HepG2 (cell line): Measurements from ENCODE around the gene GRPEL2. TPM values are rescaled to one million over a fixed set of nuclear protein-coding genes. Genes with fewer than 3 reads are reported as not detected.
A peak's percentile ranks its signal among the peaks of the same experiment; 100 is the strongest.

Experiments
- ARID5B ChIP-seq: IDR thresholded peaks from 2 replicates; pipeline ENCODE4 v1.4.0; 2020; ENCODE audit warnings: mild to moderate bottlenecking, missing genetic modification reagents
- CEBPB ChIP-seq: IDR thresholded peaks from 2 replicates; pipeline ENCODE4 v1.6.1; 2011; ENCODE audit warnings: low read depth, low read length, improper control_type of control experiment, borderline replicate concordance
- GTF3A ChIP-seq: sonication (generic); formaldehyde crosslinking; conservative IDR thresholded peaks from 2 replicates; pipeline ENCODE4 v1.4.0; 2020; ENCODE audit warnings: mild to moderate bottlenecking, missing genetic modification reagents
- HBP1 ChIP-seq: IDR thresholded peaks from 2 replicates; pipeline ENCODE4 v1.6.1; 2016; ENCODE audit warnings: low read depth, control low read depth
- HES4 ChIP-seq: sonication (generic); formaldehyde crosslinking; IDR thresholded peaks from 2 replicates; pipeline ENCODE4 v1.9.0; 2021; ENCODE audit warnings: mild to moderate bottlenecking, missing genetic modification reagents, borderline replicate concordance
- KDM4B ChIP-seq: sonication (generic); formaldehyde crosslinking; IDR thresholded peaks from 2 replicates; pipeline ENCODE4 v1.4.0; 2020; ENCODE audit warnings: missing genetic modification reagents
- MAX ChIP-seq: IDR thresholded peaks from 2 replicates; pipeline ENCODE4 v1.6.1; 2012; ENCODE audit warnings: inconsistent platforms
- MBNL3 ChIP-seq: fragments of 250-450 bp; sonication (Bioruptor Pico); conservative IDR thresholded peaks from 2 replicates; pipeline ENCODE4 v1.8.0; 2022; ENCODE audit warnings: mild to moderate bottlenecking, inconsistent platforms
- NFKBIZ ChIP-seq: IDR thresholded peaks from 2 replicates; pipeline ENCODE4 v1.6.1; 2018; ENCODE audit warnings: missing genetic modification reagents, missing compliant biosample characterization
- SALL1 ChIP-seq: sonication (generic); formaldehyde crosslinking; IDR thresholded peaks from 2 replicates; pipeline ENCODE4 v1.8.0; 2022; ENCODE audit warnings: mild to moderate bottlenecking, missing genetic modification reagents
- SSRP1 ChIP-seq: IDR thresholded peaks from 2 replicates; pipeline ENCODE4 v1.6.1; 2016; ENCODE audit warnings: control low read depth
- THAP7 ChIP-seq: sonication (generic); formaldehyde crosslinking; IDR thresholded peaks from 2 replicates; pipeline ENCODE4 v1.8.1; 2023; ENCODE audit warnings: mild to moderate bottlenecking, missing genetic modification reagents
- ZKSCAN5 ChIP-seq: sonication (generic); formaldehyde crosslinking; IDR thresholded peaks from 2 replicates; pipeline ENCODE4 v1.5.1; 2020; ENCODE audit warnings: mild to moderate bottlenecking, missing genetic modification reagents
- ZNF264 ChIP-seq: sonication (generic); formaldehyde crosslinking; IDR thresholded peaks from 2 replicates; pipeline ENCODE4 v1.4.0; 2020; ENCODE audit warnings: missing genetic modification reagents
- ZNF317 ChIP-seq: sonication (generic); formaldehyde crosslinking; IDR thresholded peaks from 2 replicates; pipeline ENCODE4 v1.5.0; 2020; ENCODE audit warnings: mild to moderate bottlenecking, missing genetic modification reagents
- ZNF430 ChIP-seq: sonication (generic); formaldehyde crosslinking; IDR thresholded peaks from 2 replicates; pipeline ENCODE4 v1.9.0; 2021; ENCODE audit warnings: mild to moderate bottlenecking, missing genetic modification reagents
- ZNF44 ChIP-seq: sonication (generic); formaldehyde crosslinking; IDR thresholded peaks from 2 replicates; pipeline ENCODE4 v1.5.1; 2020; ENCODE audit warnings: mild to moderate bottlenecking, missing genetic modification reagents
- ZNF451 ChIP-seq: sonication (generic); formaldehyde crosslinking; IDR thresholded peaks from 2 replicates; pipeline ENCODE4 v1.5.0; 2020; ENCODE audit warnings: mild to moderate bottlenecking, missing genetic modification reagents
- ZNF496 ChIP-seq: sonication (generic); formaldehyde crosslinking; IDR thresholded peaks from 2 replicates; pipeline ENCODE4 v1.8.1; 2023; ENCODE audit warnings: mild to moderate bottlenecking, moderate library complexity, missing genetic modification reagents; ENCODE audit not compliant: insufficient replicate concordance
- ZNF720 ChIP-seq: sonication (generic); formaldehyde crosslinking; IDR thresholded peaks from 2 replicates; pipeline ENCODE4 v1.4.0; 2020; ENCODE audit warnings: missing genetic modification reagents
- ZSCAN20 ChIP-seq: sonication (generic); formaldehyde crosslinking; IDR thresholded peaks from 2 replicates; pipeline ENCODE4 v1.4.0; 2020; ENCODE audit warnings: missing genetic modification reagents, mild to moderate bottlenecking, borderline replicate concordance
- polyA plus RNA-seq, 8 experiments: library from polyadenylated mRNA; depleted of rRNA in 3 of 8; stranded (reverse) in 7 of 8; unstranded in 1 of 8; fragments of >200 nt; fragmentation: Illumina TruSeq in 4 of 8; extraction: Trizol in 4 of 8; gene quantifications; 2 replicates each; pipeline versions ENCODE4 v1.2.1 to v1.2.3, GENCODE V29; 2011 to 2016; ENCODE audit warnings: low read depth in 4 of 8, missing spikeins in 1 of 8, mixed read lengths in 1 of 8; ENCODE audit not compliant: insufficient read depth in 1 of 8
- total RNA-seq, 5 experiments: library from RNA; depleted of rRNA; stranded (reverse); fragments of >200 nt; fragmentation: Illumina TruSeq; extraction: Trizol; gene quantifications; 2 replicates each; pipeline ENCODE4 v1.2.3, GENCODE V29; 2016; ENCODE audit warnings: low read depth in 1 of 5
- TF ChIP-seq, protein P1 (sequence below): sonication (generic); formaldehyde crosslinking; IDR thresholded peaks from 2 replicates; pipeline ENCODE4 v1.4.0; 2020; ENCODE audit warnings: missing genetic modification reagents, borderline replicate concordance

The GRPEL2 gene
- total and polyA plus RNA-seq, 2 of the 13 experiments (the other 11 are each of a cell fraction or from before 2014, with no cell fraction given) = 13.1 to 16.6 TPM

DNA sequence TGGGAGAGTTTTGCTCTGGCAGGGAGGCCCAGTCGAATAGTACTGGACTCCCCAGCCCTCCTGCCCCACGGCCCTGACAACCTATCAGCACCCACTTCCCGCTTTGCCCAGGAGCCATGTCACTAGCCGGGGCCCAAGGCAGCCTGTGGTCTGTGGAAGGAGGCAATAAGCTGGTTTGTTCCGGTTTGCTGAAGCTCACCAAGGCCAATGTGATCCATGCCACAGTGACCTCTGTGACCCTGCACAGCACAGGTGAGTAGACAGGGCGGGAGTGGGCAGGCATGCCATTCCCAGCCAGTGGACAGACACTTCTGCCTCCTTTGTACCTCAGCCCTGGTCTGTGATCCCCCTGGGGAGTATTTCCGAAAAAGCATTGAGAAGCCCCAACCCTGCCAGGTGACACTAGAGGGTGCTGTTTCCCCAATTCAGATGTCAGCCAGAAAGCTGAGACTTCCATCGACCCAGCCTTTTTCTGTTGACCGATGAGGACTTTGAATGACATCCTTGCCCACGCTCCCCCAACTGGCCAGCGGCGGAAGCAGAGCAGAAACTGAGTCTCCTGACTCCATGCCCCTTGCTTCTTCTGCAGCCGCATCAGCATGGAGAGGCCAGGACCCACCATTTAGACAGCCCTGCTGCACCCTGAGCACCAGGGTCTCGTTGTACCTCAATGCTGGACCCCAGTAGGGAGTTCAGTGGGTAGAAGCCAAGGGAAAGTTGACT is 22.1 kb downstream of the GRPEL2 start (continued):
- TF ChIP-seq MAX = peak; percentile 51; the same call in 1 of the 2 replicates
- 0 out of 2 replicates have a peak, but pooled peaks have one; percentile 67 for TF ChIP-seq ZNF451 (CRISPR knock-in tag)
- no peak for TF ChIP-seq ZNF720 (CRISPR knock-in tag)
- TF ChIP-seq THAP7 (CRISPR knock-in tag) = no peak
- TF ChIP-seq, protein P1, sequence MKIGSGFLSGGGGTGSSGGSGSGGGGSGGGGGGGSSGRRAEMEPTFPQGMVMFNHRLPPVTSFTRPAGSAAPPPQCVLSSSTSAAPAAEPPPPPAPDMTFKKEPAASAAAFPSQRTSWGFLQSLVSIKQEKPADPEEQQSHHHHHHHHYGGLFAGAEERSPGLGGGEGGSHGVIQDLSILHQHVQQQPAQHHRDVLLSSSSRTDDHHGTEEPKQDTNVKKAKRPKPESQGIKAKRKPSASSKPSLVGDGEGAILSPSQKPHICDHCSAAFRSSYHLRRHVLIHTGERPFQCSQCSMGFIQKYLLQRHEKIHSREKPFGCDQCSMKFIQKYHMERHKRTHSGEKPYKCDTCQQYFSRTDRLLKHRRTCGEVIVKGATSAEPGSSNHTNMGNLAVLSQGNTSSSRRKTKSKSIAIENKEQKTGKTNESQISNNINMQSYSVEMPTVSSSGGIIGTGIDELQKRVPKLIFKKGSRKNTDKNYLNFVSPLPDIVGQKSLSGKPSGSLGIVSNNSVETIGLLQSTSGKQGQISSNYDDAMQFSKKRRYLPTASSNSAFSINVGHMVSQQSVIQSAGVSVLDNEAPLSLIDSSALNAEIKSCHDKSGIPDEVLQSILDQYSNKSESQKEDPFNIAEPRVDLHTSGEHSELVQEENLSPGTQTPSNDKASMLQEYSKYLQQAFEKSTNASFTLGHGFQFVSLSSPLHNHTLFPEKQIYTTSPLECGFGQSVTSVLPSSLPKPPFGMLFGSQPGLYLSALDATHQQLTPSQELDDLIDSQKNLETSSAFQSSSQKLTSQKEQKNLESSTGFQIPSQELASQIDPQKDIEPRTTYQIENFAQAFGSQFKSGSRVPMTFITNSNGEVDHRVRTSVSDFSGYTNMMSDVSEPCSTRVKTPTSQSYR (CRISPR knock-in tag) = no peak
- 0 out of 2 replicates have a peak, but pooled peaks have one; percentile 19 for TF ChIP-seq HBP1 (CRISPR knock-in tag)
- TF ChIP-seq GTF3A (CRISPR knock-in tag) = no peak
- no peak for TF ChIP-seq CEBPB
- no peak for TF ChIP-seq ZNF44 (CRISPR knock-in tag)
- no peak for TF ChIP-seq ZNF496 (CRISPR knock-in tag)
- no peak for TF ChIP-seq SSRP1
- peak; percentile 73; the same call in 1 of the 2 replicates for TF ChIP-seq SALL1 (CRISPR knock-in tag)
- no peak for TF ChIP-seq NFKBIZ (CRISPR knock-in tag)
- peak; percentile 50; the same call in 1 of the 2 replicates for TF ChIP-seq ZNF430 (CRISPR knock-in tag)
- no peak for TF ChIP-seq MBNL3 (CRISPR knock-in tag)
- TF ChIP-seq ZKSCAN5 (CRISPR knock-in tag) = no peak
- TF ChIP-seq ZNF264 = no peak
- peak; percentile 66 for TF ChIP-seq ARID5B (CRISPR knock-in tag)
- TF ChIP-seq ZNF317 (CRISPR knock-in tag) = peak; percentile 73; the same call in 1 of the 2 replicates
- TF ChIP-seq KDM4B (CRISPR knock-in tag) = no peak
- no peak for TF ChIP-seq HES4 (CRISPR knock-in tag)
- no peak for TF ChIP-seq ZSCAN20 (CRISPR knock-in tag)
